SK-N-MC (cell line): ENCODE data around the gene VAV2.

ENCODE experiments used
- EZH2 ChIP-seq: fragments of 200-600 bp; sonication (generic); IDR thresholded peaks from one replicate; pipeline ENCODE4 v1.6.1; 2017; ENCODE audit warnings: antibody characterized with exemption
- POLR2AphosphoS5 ChIP-seq: IDR thresholded peaks from 2 replicates; pipeline ENCODE4 v1.6.1; 2012; ENCODE audit warnings: mild to moderate bottlenecking, low read depth, low read length, borderline replicate concordance

- TF ChIP-seq EZH2 (no peak), POLR2AphosphoS5 (no peak)
Measured at GRCh38 chr9:133994353-133995011, 2.4 kb upstream of the VAV2 start.
